K562 (cell line): ENCODE measurements around the gene HLA-DMB. TPM values are rescaled to one million over a fixed set of nuclear protein-coding genes. Genes with fewer than 3 reads are reported as not detected.

Experiments
- ARID1B ChIP-seq: fragments of 450-650 bp; IDR thresholded peaks from 2 replicates; pipeline ENCODE4 v1.6.1; 2016; ENCODE audit warnings: antibody characterized with exemption, mild to moderate bottlenecking, inconsistent platforms
- ARNT ChIP-seq, 2 experiments: fragments of 450-650 bp; IDR thresholded peaks; 2 replicates each; pipeline ENCODE4 v1.6.1; 2016; ENCODE audit warnings: mild to moderate bottlenecking in 1 of 2
- BRD4 ChIP-seq: fragments of 200-600 bp; sonication (generic); IDR thresholded peaks from 2 replicates; pipeline ENCODE4 v1.6.1; 2017; ENCODE audit warnings: inconsistent platforms
- CHCHD3 ChIP-seq: fragments of 250-450 bp; sonication (Bioruptor Pico); IDR thresholded peaks from 2 replicates; pipeline ENCODE4 v2.1.2; 2022; ENCODE audit warnings: mild to moderate bottlenecking
- ERF ChIP-seq: fragments of 450-650 bp; formaldehyde crosslinking; IDR thresholded peaks from 2 replicates; pipeline ENCODE4 v1.4.0; 2020; ENCODE audit warnings: mild to moderate bottlenecking, mixed read lengths
- HDGF ChIP-seq: fragments of 450-650 bp; IDR thresholded peaks from 2 replicates; pipeline ENCODE4 v1.6.1; 2016
- HNRNPK ChIP-seq: fragments of 200-400 bp; formaldehyde crosslinking; IDR thresholded peaks from one replicate; pipeline ENCODE4 v1.6.1; 2018; ENCODE audit warnings: mild to moderate bottlenecking, low read depth, low read length; ENCODE audit not compliant: poor library complexity, severe bottlenecking
- HOXB6 ChIP-seq: fragments of 250-450 bp; sonication (Bioruptor Pico); IDR thresholded peaks from 2 replicates; pipeline ENCODE4 v1.5.1; 2022; ENCODE audit warnings: mild to moderate bottlenecking, borderline replicate concordance
- LEF1 ChIP-seq: fragments of 450-650 bp; IDR thresholded peaks from 2 replicates; pipeline ENCODE4 v1.6.1; 2016; ENCODE audit warnings: mild to moderate bottlenecking
- MBD2 ChIP-seq: sonication (generic); IDR thresholded peaks from 2 replicates; pipeline ENCODE4 v1.6.1; 2016; ENCODE audit warnings: low read depth, borderline replicate concordance
- NCOR1 ChIP-seq: fragments of 450-650 bp; IDR thresholded peaks from 2 replicates; pipeline ENCODE4 v1.6.1; 2016; ENCODE audit warnings: mild to moderate bottlenecking, moderate library complexity
- NFE2 ChIP-seq: IDR thresholded peaks from 2 replicates; pipeline ENCODE4 v1.6.1; 2014; ENCODE audit warnings: antibody characterized with exemption, low read depth
- PML ChIP-seq: IDR thresholded peaks from 2 replicates; pipeline ENCODE4 v1.6.1; 2012; ENCODE audit warnings: low read length, inconsistent platforms
- POLR2G ChIP-seq: fragments of 200-400 bp; formaldehyde crosslinking; IDR thresholded peaks from 2 replicates; pipeline ENCODE4 v1.6.1; 2017; ENCODE audit warnings: low read depth, mild to moderate bottlenecking, antibody characterized with exemption, low read length, moderate library complexity
- PRPF4 ChIP-seq: fragments of 200-400 bp; formaldehyde crosslinking; IDR thresholded peaks from one replicate; pipeline ENCODE4 v1.6.1; 2017; ENCODE audit warnings: low read length, low read depth, mild to moderate bottlenecking; ENCODE audit not compliant: insufficient read depth, poor library complexity, severe bottlenecking
- RBFOX2 ChIP-seq: fragments of 200-400 bp; formaldehyde crosslinking; IDR thresholded peaks from 2 replicates; pipeline ENCODE4 v1.6.1; 2017; ENCODE audit warnings: low read depth, mild to moderate bottlenecking, low read length, moderate library complexity
- XRCC3 ChIP-seq: fragments of 450-650 bp; IDR thresholded peaks from 2 replicates; pipeline ENCODE4 v1.6.1; 2017; ENCODE audit warnings: mild to moderate bottlenecking, moderate library complexity
- polyA plus RNA-seq, 8 experiments: library from polyadenylated mRNA; depleted of rRNA in 4 of 8; stranded (reverse) in 5 of 8; unstranded in 3 of 8; fragments of >200 nt; fragmentation: Nextera tagmentation in 2 of 8; fragmentation: Illumina TruSeq in 1 of 8; extraction: Ambion mirVana in 2 of 8; extraction: Trizol in 1 of 8; gene quantifications; 2 replicates each; pipeline versions ENCODE4 v1.2.1 to v1.2.3, GENCODE V29; 2011 to 2014; ENCODE audit warnings: inconsistent platforms in 1 of 8, missing spikeins in 1 of 8
- total RNA-seq, 7 experiments: library from RNA; depleted of rRNA in 6 of 7; stranded (reverse); fragments of >200 nt in 6 of 7; fragmentation: Illumina TruSeq in 2 of 7; extraction: Trizol in 2 of 7; gene quantifications; 2 replicates each; pipeline versions ENCODE4 v1.2.1 to v1.2.3, GENCODE V29; 2011 to 2021; ENCODE audit warnings: low replicate concordance in 1 of 7
- TF ChIP-seq, protein P1 (sequence below): sonication (generic); formaldehyde crosslinking; IDR thresholded peaks from 2 replicates; pipeline ENCODE4 v1.8.1; 2023; ENCODE audit warnings: mild to moderate bottlenecking, missing genetic modification reagents
- TF ChIP-seq, protein P2 (sequence below), 2 experiments: fragments of 200-800 bp in 1 of 2; sonication (Bioruptor generic) in 1 of 2; sonication (generic) in 1 of 2; formaldehyde crosslinking in 1 of 2; IDR thresholded peaks in 1 of 2; conservative IDR thresholded peaks in 1 of 2; 2 replicates each; pipeline versions ENCODE4 v1.5.0 to v1.6.1; 2016 to 2020; ENCODE audit warnings: missing compliant biosample characterization in 1 of 2, missing genetic modification characterization in 1 of 2, missing genetic modification reagents in 1 of 2
- TF ChIP-seq, protein P3 (sequence below): fragments of 450-650 bp; formaldehyde crosslinking; IDR thresholded peaks from 2 replicates; pipeline ENCODE4 v1.4.0; 2020; ENCODE audit warnings: mild to moderate bottlenecking, moderate library complexity
- TF ChIP-seq, protein P4 (sequence below): sonication (generic); formaldehyde crosslinking; IDR thresholded peaks from 2 replicates; pipeline ENCODE4 v1.9.0; 2022; ENCODE audit warnings: mild to moderate bottlenecking, missing genetic modification reagents

HLA-DMB gene
- total and polyA plus RNA-seq, 9 of the 15 experiments (the other 6 are each of a cell fraction or from before 2014, with no cell fraction given) = 0.38 TPM; not detected in 8

DNA sequence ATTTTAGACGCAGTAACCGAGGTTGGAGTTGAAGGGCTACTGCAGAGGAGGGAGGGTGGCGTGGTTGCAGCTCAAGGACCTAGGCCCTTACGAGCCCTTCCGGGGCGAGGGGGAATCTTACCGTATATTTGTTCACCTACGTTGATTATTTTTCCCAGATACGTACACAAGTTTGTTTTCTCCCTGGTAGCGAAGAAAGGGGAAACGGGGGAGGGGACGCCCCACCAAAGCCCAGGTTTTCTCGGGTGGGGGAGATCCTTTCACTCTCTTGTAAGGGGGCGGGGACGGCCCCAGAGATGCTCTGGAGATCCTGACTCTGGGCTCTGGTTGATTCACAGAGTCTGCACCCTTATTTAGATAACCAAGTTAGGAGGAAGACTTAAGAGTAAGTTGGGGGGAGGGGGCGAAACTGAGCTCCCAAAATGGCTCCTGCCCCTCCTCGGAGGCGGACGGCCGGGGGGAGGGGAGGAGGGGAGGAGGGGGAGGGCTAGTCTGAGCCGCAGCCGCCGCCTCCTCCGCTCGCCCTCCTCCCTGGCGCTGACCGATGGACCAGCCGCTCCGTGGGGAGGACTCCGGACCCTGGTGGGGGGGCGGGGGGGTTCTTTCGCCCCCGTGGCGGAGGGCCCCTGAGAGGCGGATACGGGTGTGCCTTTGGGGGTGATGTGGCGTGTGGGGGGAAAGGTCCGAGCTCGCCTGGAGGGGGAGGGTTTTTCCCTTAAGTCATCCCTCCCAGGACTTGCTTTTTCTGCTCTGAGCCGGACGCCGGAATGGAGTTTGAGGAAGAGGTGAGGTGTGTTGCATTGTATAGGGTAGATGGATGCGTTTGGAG lies 29.8 kb upstream of the HLA-DMB start (continued):
- TF ChIP-seq, protein P1, sequence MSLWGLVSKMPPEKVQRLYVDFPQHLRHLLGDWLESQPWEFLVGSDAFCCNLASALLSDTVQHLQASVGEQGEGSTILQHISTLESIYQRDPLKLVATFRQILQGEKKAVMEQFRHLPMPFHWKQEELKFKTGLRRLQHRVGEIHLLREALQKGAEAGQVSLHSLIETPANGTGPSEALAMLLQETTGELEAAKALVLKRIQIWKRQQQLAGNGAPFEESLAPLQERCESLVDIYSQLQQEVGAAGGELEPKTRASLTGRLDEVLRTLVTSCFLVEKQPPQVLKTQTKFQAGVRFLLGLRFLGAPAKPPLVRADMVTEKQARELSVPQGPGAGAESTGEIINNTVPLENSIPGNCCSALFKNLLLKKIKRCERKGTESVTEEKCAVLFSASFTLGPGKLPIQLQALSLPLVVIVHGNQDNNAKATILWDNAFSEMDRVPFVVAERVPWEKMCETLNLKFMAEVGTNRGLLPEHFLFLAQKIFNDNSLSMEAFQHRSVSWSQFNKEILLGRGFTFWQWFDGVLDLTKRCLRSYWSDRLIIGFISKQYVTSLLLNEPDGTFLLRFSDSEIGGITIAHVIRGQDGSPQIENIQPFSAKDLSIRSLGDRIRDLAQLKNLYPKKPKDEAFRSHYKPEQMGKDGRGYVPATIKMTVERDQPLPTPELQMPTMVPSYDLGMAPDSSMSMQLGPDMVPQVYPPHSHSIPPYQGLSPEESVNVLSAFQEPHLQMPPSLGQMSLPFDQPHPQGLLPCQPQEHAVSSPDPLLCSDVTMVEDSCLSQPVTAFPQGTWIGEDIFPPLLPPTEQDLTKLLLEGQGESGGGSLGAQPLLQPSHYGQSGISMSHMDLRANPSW (CRISPR knock-in tag) = 0 out of 2 replicates have a peak, but pooled peaks have one; percentile 50
- TF ChIP-seq, protein P2, sequence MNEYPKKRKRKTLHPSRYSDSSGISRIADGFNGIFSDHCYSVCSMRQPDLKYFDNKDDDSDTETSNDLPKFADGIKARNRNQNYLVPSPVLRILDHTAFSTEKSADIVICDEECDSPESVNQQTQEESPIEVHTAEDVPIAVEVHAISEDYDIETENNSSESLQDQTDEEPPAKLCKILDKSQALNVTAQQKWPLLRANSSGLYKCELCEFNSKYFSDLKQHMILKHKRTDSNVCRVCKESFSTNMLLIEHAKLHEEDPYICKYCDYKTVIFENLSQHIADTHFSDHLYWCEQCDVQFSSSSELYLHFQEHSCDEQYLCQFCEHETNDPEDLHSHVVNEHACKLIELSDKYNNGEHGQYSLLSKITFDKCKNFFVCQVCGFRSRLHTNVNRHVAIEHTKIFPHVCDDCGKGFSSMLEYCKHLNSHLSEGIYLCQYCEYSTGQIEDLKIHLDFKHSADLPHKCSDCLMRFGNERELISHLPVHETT (CRISPR knock-in tag; conservative IDR thresholded peaks at IDR 0.05 in 1 of 2, IDR thresholded peaks at IDR 0.05 in 1 of 2) = no peak
- TF ChIP-seq NFE2 = peak; percentile 5; the same call in 1 of the 2 replicates
- TF ChIP-seq BRD4 = peak; percentile 94; the same call in 1 of the 2 replicates
- TF ChIP-seq ARID1B = no peak; the same call in 1 of the 2 replicates
- 0 out of 2 replicates have a peak, but pooled peaks have one; percentile 23 for TF ChIP-seq CHCHD3
- TF ChIP-seq HOXB6 = no peak
- TF ChIP-seq, protein P3, sequence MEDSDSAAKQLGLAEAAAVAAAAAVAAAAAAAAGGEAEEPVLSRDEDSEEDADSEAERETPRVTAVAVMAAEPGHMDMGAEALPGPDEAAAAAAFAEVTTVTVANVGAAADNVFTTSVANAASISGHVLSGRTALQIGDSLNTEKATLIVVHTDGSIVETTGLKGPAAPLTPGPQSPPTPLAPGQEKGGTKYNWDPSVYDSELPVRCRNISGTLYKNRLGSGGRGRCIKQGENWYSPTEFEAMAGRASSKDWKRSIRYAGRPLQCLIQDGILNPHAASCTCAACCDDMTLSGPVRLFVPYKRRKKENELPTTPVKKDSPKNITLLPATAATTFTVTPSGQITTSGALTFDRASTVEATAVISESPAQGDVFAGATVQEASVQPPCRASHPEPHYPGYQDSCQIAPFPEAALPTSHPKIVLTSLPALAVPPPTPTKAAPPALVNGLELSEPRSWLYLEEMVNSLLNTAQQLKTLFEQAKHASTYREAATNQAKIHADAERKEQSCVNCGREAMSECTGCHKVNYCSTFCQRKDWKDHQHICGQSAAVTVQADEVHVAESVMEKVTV (CRISPR knock-in tag) = peak; percentile 20; the same call in 1 of the 2 replicates
- peak; percentile 52; the same call in 1 of the 2 replicates for TF ChIP-seq MBD2
- peak; percentile 24 for TF ChIP-seq LEF1
- TF ChIP-seq PML = 0 out of 2 replicates have a peak, but pooled peaks have one; percentile 3
- peak; percentile 26; the same call in 1 of the 2 replicates for TF ChIP-seq ERF (CRISPR knock-in tag)
- peak; percentile 9 for TF ChIP-seq PRPF4
- peak; percentile 67 for TF ChIP-seq POLR2G
- peak; percentile 28 for TF ChIP-seq HNRNPK
- no peak for TF ChIP-seq XRCC3
- TF ChIP-seq NCOR1 = no peak
- TF ChIP-seq HDGF = peak; percentile 19; the same call in 1 of the 2 replicates
- TF ChIP-seq RBFOX2 = peak; percentile 21
- 0 out of 4 replicates have a peak, but pooled peaks of 1 of the 2 experiments have one; percentile 1 for TF ChIP-seq ARNT (IDR thresholded peaks at IDR 0.05)
- TF ChIP-seq, protein P4, sequence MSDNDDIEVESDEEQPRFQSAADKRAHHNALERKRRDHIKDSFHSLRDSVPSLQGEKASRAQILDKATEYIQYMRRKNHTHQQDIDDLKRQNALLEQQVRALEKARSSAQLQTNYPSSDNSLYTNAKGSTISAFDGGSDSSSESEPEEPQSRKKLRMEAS = no peak
